HepG2 (cell line): ENCODE data around the gene CYLD. TPM values are rescaled to one million over a fixed set of nuclear protein-coding genes. Genes with fewer than 3 reads are reported as not detected.

Experiments used
- ATAC-seq: fragments of 200-7000 bp; cut with Tn5 transposase; 3 replicates; pipeline ENCODE4 v1.9.1; 2020; ENCODE audit warnings: mild to moderate bottlenecking, moderate library complexity
- BruUV-seq: library from RNA; stranded (reverse); fragments of 400-500 nt; replicated peaks from 2 replicates; lab custom pipeline; 2021; lab: Mats Ljungman, UMichigan
- CTCF ChIA-PET: fragments of 300-600 bp; formaldehyde crosslinking; extraction: SDS; loops from one replicate; lab custom pipeline; 2021; ENCODE audit warnings: low total read pairs, inconsistent platforms, low intra/inter-chr PET ratio; lab: Yijun Ruan, JAX
- POLR2A ChIA-PET: fragments of 350-600 bp; sonication (Branson Sonifier 250); formaldehyde crosslinking; loops from one replicate; lab custom pipeline; 2020; ENCODE audit warnings: antibody characterized with exemption, inconsistent platforms; lab: Yijun Ruan, JAX
- DNase-seq: peaks from one replicate; pipeline ENCODE4 v3.0.0-alpha.2; 2015; ENCODE audit warnings: low spot score
- FAIRE-seq: peaks from 3 replicates; lab custom pipeline; 2011; peaks lifted over from hg19 to GRCh38; lab: Jason Lieb, UNC
- H2AFZ ChIP-seq: one replicate; pipeline ENCODE4 v1.6.1; 2011; ENCODE audit warnings: low read length, inconsistent platforms
- H3K27ac ChIP-seq: fragments of 300-600 bp; 3 replicates; pipeline ENCODE4 v1.8.0; 2011; ENCODE audit warnings: mixed run types, mild to moderate bottlenecking, mixed read lengths, low read length, inconsistent platforms; ENCODE audit not compliant: insufficient read depth; ENCODE audit errors: extremely low read length
- H3K27me3 ChIP-seq, 2 experiments: fragments of 200-600 bp in 1 of 2; 2 replicates in 1 of 2; 3 replicates in 1 of 2; pipeline versions ENCODE4 v1.6.0 to v1.8.0; 2011; ENCODE audit warnings: low read length in 2 of 2, mild to moderate bottlenecking in 2 of 2, moderate library complexity in 2 of 2, inconsistent platforms in 1 of 2; ENCODE audit not compliant: insufficient read depth in 2 of 2, control insufficient read depth in 1 of 2
- H3K36me3 ChIP-seq, 2 experiments: fragments of 200-600 bp in 1 of 2; replicated peaks in 1 of 2; 2 replicates in 1 of 2; 3 replicates in 1 of 2; pipeline versions ENCODE4 v1.5.1 to v1.8.0; 2011; ENCODE audit warnings: low read length in 2 of 2, inconsistent platforms in 1 of 2; ENCODE audit not compliant: insufficient read depth in 2 of 2, control insufficient read depth in 1 of 2
- H3K4me1 ChIP-seq: 2 replicates; pipeline ENCODE4 v1.5.1; 2012; ENCODE audit warnings: low read length, inconsistent platforms; ENCODE audit not compliant: insufficient read depth
- H3K4me2 ChIP-seq: 2 replicates; pipeline ENCODE4 v1.6.0; 2011; ENCODE audit warnings: low read depth, low read length, inconsistent platforms
- H3K4me3 ChIP-seq, 3 experiments: fragments of 200-600 bp in 1 of 3; sonication (generic), shearing (Covaris generic) in 1 of 3; replicated peaks in 1 of 3; 2 replicates each; pipeline ENCODE4 v1.5.1; 2011 to 2016; ENCODE audit warnings: low read length in 3 of 3, inconsistent platforms in 2 of 3, low read depth in 2 of 3, mild to moderate bottlenecking in 2 of 3, control low read depth in 1 of 3, mixed read lengths in 1 of 3; ENCODE audit not compliant: insufficient read depth in 1 of 3
- H3K79me2 ChIP-seq: one replicate; pipeline ENCODE4 v1.6.1; 2011; ENCODE audit warnings: low read length, inconsistent platforms; ENCODE audit not compliant: insufficient read depth
- H3K9ac ChIP-seq: 2 replicates; pipeline ENCODE4 v1.6.0; 2011; ENCODE audit warnings: mild to moderate bottlenecking, low read depth, low read length, inconsistent platforms; ENCODE audit not compliant: insufficient read depth
- H3K9me3 ChIP-seq: 2 replicates; pipeline ENCODE4 v1.5.1; 2012; ENCODE audit warnings: mild to moderate bottlenecking, low read length
- H4K20me1 ChIP-seq: 2 replicates; pipeline ENCODE4 v1.6.0; 2011; ENCODE audit warnings: inconsistent platforms, mild to moderate bottlenecking, low read length, moderate library complexity; ENCODE audit not compliant: insufficient read depth
- ATAD3A ChIP-seq: sonication (generic); formaldehyde crosslinking; IDR thresholded peaks from 2 replicates; pipeline ENCODE4 v1.4.0; 2020; ENCODE audit warnings: missing genetic modification reagents
- HDAC2 ChIP-seq: sonication (generic); formaldehyde crosslinking; IDR thresholded peaks from 2 replicates; pipeline ENCODE4 v1.4.0; 2020; ENCODE audit warnings: missing genetic modification reagents
- KDM2A ChIP-seq: sonication (generic); formaldehyde crosslinking; IDR thresholded peaks from 2 replicates; pipeline ENCODE4 v1.4.0; 2020; ENCODE audit warnings: low read depth, missing genetic modification reagents, borderline replicate concordance
- NFE2L2 ChIP-seq: fragments of 150-350 bp; IDR thresholded peaks from 2 replicates; pipeline ENCODE4 v1.6.1; 2014; ENCODE audit warnings: low read length
- RBAK ChIP-seq: sonication (generic); formaldehyde crosslinking; IDR thresholded peaks from 2 replicates; pipeline ENCODE4 v1.5.1; 2020; ENCODE audit warnings: mild to moderate bottlenecking, missing genetic modification reagents
- SMARCE1 ChIP-seq: fragments of 450-650 bp; IDR thresholded peaks from 2 replicates; pipeline ENCODE4 v1.6.1; 2017; ENCODE audit warnings: borderline replicate concordance
- SP140L ChIP-seq: sonication (generic); formaldehyde crosslinking; IDR thresholded peaks from 2 replicates; pipeline ENCODE4 v1.4.0; 2020; ENCODE audit warnings: missing genetic modification reagents, borderline replicate concordance
- ZFP36 ChIP-seq: fragments of 150-350 bp; IDR thresholded peaks from 2 replicates; pipeline ENCODE4 v1.6.1; 2018; ENCODE audit warnings: borderline replicate concordance, low read length, low read depth; ENCODE audit not compliant: partially characterized antibody
- ZMAT3 ChIP-seq: sonication (generic); formaldehyde crosslinking; conservative IDR thresholded peaks from 2 replicates; pipeline ENCODE4 v1.7.0; 2021; ENCODE audit warnings: missing genetic modification reagents
- ZNF10 ChIP-seq: sonication (generic); formaldehyde crosslinking; IDR thresholded peaks from 2 replicates; pipeline ENCODE4 v1.4.0; 2020; ENCODE audit warnings: mild to moderate bottlenecking, low read depth, missing genetic modification reagents, borderline replicate concordance
- ZNF230 ChIP-seq: sonication (generic); formaldehyde crosslinking; IDR thresholded peaks from 2 replicates; pipeline ENCODE4 v1.4.0; 2020; ENCODE audit warnings: mild to moderate bottlenecking, missing genetic modification reagents
- WGBS: methylation state at CpG from one replicate; pipeline ENCODE4 v1.1.6; 2017; ENCODE audit warnings: low lambda C conversion rate; 5-methylcytosine and 5-hydroxymethylcytosine counted together
- in situ Hi-C: cut with HindIII; loops from 2 replicates; pipeline ENCODE4 v1.10.0; 2017; ENCODE audit warnings: low pct_unique_long_range_greater_than_20kb; ENCODE audit not compliant: extremely low pct_ligation_motif_present
- intact Hi-C: fragments of 100-400 bp; cut with micrococcal nuclease; formaldehyde crosslinking; loops from one replicate; pipeline ENCODE4 v1.10.0; 2022; ENCODE audit not compliant: unreplicated experiment
- polyA plus RNA-seq, 8 experiments: library from polyadenylated mRNA; depleted of rRNA in 3 of 8; stranded (reverse) in 7 of 8; unstranded in 1 of 8; fragments of >200 nt; fragmentation: Illumina TruSeq in 4 of 8; extraction: Trizol in 4 of 8; gene quantifications; 2 replicates each; pipeline versions ENCODE4 v1.2.1 to v1.2.3, GENCODE V29; 2011 to 2016; ENCODE audit warnings: low read depth in 4 of 8, missing spikeins in 1 of 8, mixed read lengths in 1 of 8; ENCODE audit not compliant: insufficient read depth in 1 of 8
- total RNA-seq, 5 experiments: library from RNA; depleted of rRNA; stranded (reverse); fragments of >200 nt; fragmentation: Illumina TruSeq; extraction: Trizol; gene quantifications; 2 replicates each; pipeline ENCODE4 v1.2.3, GENCODE V29; 2016; ENCODE audit warnings: low read depth in 1 of 5
- TF ChIP-seq, protein P1 (sequence below): sonication (generic); formaldehyde crosslinking; IDR thresholded peaks from 2 replicates; pipeline ENCODE4 v1.5.0; 2020; ENCODE audit warnings: mild to moderate bottlenecking, missing genetic modification reagents, moderate library complexity

CYLD gene
- total and polyA plus RNA-seq, 2 of the 13 experiments (the other 11 are each of a cell fraction or from before 2014, with no cell fraction given): 6.1 to 11.4 TPM

DNA sequence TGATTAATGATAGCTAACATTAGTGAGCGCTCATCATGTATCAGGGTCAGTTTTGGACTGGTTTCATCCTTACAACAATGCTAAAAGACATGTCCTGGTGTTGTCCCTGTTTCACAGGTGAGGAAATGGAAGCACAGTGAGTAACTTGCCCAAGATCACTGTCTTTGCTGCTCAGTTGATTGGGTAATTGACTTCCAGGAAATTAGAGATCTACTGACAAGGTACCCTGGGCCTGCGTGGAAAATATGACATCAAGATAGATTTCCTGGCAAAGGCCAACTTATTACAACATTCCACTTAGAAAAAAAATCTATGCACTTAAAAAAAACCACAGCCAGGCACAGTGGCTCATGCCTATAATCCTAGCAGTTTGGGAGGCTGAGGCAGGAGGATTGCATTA is 96.3 kb downstream of the CYLD start:
- POLR2A ChIA-PET: no interaction called here
- WGBS: 22% methylated on average over 2 of the region's 2 CpGs
- CTCF ChIA-PET: no interaction called here
- Histone ChIP-seq H3K9me3 (no peaks in the 10 kb centered on the region), H3K4me3 (no peak overlapping the region), H3K4me1 (peaks cover 9% of the 10 kb centered on the region; the same call in 1 of the 2 replicates), H3K27me3 (peaks cover 0 to 22% of the 10 kb centered on the region in 2 experiments; a peak in 3 of 5 replicates), H3K4me2 (no peak overlapping the region), H2AFZ (no peak overlapping the region), H4K20me1 (no peaks in the 10 kb centered on the region), H3K36me3 (no peaks in the 10 kb centered on the region), H3K79me2 (no peaks in the 10 kb centered on the region), H3K9ac (no peak overlapping the region)
- DNase-seq (no peak), ATAC-seq (no peak)
- BruUV-seq: no TSS peak
- intact Hi-C loops: no loop called here
- in situ Hi-C loops: no loop called here
- TF ChIP-seq ZFP36: no peak
- TF ChIP-seq NFE2L2: no peak
- no peak for TF ChIP-seq HDAC2
- TF ChIP-seq, all 625 proteins: peak for 0
- no peak for FAIRE-seq
- no peak overlapping the region for H3K27ac ChIP-seq

DNA sequence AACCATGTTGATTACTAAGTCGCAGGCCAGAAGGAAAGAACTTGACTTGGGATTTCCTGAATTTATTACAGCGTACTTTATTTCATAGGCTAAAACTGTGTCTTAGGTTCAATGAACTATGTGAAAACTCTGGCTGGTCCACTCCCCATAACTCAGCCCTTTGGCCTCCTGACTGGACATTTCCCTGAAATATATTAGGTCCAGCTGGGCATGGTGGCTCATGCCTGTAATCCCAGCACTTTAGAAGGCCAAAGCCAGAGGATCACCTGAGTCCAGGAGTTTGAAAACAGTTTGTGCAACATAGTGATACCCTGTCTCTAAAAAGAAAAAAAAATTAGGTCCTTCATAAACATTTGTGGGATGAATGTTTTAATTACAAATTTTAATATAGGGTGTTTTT is 97.0 kb downstream of the CYLD start:
- POLR2A ChIA-PET: no interaction called here
- 72% methylated on average over 2 of the region's 2 CpGs for WGBS
- H3K9me3 ChIP-seq: no peaks in the 10 kb centered on the region
- H3K79me2 ChIP-seq: no peaks in the 10 kb centered on the region
- ATAC-seq (no peak), FAIRE-seq (no peak), DNase-seq (no peak)
- peaks cover 0 to 19% of the 10 kb centered on the region in 2 experiments; a peak in 3 of 5 replicates for H3K27me3 ChIP-seq
- CTCF ChIA-PET: no interaction called here
- TF ChIP-seq ZNF10 (CRISPR knock-in tag) (no peak), ZMAT3 (CRISPR knock-in tag) (no peak), SP140L (CRISPR knock-in tag) (no peak), ZNF230 (CRISPR knock-in tag) (no peak), KDM2A (no peak), RBAK (CRISPR knock-in tag) (no peak), SMARCE1 (no peak), ATAD3A (no peak)
- TF ChIP-seq, protein P1, sequence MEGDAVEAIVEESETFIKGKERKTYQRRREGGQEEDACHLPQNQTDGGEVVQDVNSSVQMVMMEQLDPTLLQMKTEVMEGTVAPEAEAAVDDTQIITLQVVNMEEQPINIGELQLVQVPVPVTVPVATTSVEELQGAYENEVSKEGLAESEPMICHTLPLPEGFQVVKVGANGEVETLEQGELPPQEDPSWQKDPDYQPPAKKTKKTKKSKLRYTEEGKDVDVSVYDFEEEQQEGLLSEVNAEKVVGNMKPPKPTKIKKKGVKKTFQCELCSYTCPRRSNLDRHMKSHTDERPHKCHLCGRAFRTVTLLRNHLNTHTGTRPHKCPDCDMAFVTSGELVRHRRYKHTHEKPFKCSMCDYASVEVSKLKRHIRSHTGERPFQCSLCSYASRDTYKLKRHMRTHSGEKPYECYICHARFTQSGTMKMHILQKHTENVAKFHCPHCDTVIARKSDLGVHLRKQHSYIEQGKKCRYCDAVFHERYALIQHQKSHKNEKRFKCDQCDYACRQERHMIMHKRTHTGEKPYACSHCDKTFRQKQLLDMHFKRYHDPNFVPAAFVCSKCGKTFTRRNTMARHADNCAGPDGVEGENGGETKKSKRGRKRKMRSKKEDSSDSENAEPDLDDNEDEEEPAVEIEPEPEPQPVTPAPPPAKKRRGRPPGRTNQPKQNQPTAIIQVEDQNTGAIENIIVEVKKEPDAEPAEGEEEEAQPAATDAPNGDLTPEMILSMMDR: no peak
- H3K4me1 ChIP-seq: peaks cover 9% of the 10 kb centered on the region; the same call in 1 of the 2 replicates
- H4K20me1 ChIP-seq: no peaks in the 10 kb centered on the region
- H3K9ac ChIP-seq: no peak overlapping the region
- BruUV-seq: no TSS peak
- intact Hi-C loops: no loop called here
- H3K4me2 ChIP-seq: no peak overlapping the region
- H2AFZ ChIP-seq: no peak overlapping the region
- no peaks in the 10 kb centered on the region for H3K36me3 ChIP-seq
- H3K4me3 ChIP-seq: no peak overlapping the region
- H3K27ac ChIP-seq: no peak overlapping the region
- in situ Hi-C loops: no loop called here
